Thoracic aorta (tissue), 2 donors: ENCODE results near the gene ENDOG. TPM values are rescaled to one million over a fixed set of nuclear protein-coding genes. Genes with fewer than 3 reads are reported as not detected.

Experiments
- ATAC-seq: fragments of 150-250 bp; one replicate; pipeline ENCODE4 v1.8.0; 2017; ENCODE audit warnings: low read depth; ENCODE audit not compliant: insufficient number of reproducible peaks, low FRiP score
- DNase-seq: peaks from one replicate; pipeline ENCODE4 v3.0.0-alpha.2; 2020; ENCODE audit warnings: low spot score
- H3K27ac ChIP-seq, 2 donors: fragments of 200-600 bp; sonication (generic); 1 replicate in 1 of 2; 2 replicates in 1 of 2; pipeline ENCODE4 v1.5.1; 2016; ENCODE audit warnings: mild to moderate bottlenecking in 2 of 2, moderate library complexity in 2 of 2
- H3K27me3 ChIP-seq: fragments of 200-600 bp; sonication (generic); replicated peaks from 2 replicates; pipeline ENCODE4 v1.6.0; 2016; ENCODE audit warnings: mild to moderate bottlenecking; ENCODE audit not compliant: insufficient read depth
- H3K36me3 ChIP-seq: fragments of 200-600 bp; sonication (generic); one replicate; pipeline ENCODE4 v1.5.1; 2016
- H3K4me1 ChIP-seq, 2 donors: fragments of 200-600 bp; sonication (generic); 1 replicate in 1 of 2; 2 replicates in 1 of 2; pipeline versions ENCODE4 v1.5.1 to v1.6.0; 2016; ENCODE audit warnings: low read depth in 2 of 2, mild to moderate bottlenecking in 1 of 2; ENCODE audit not compliant: control insufficient read depth in 1 of 2
- H3K4me3 ChIP-seq: fragments of 200-600 bp; sonication (generic); 2 replicates; pipeline ENCODE4 v1.5.1; 2016; ENCODE audit warnings: mild to moderate bottlenecking
- H3K9me3 ChIP-seq: fragments of 200-600 bp; sonication (generic); 2 replicates; pipeline ENCODE4 v1.5.1; 2016
- total RNA-seq, 2 donors: library from RNA; depleted of rRNA; stranded (reverse); fragments of >200 nt; gene quantifications; one replicate each; pipeline versions ENCODE4 v1.1.0 to v1.2.3, GENCODE V29; 2016
- TF ChIP-seq, protein P1 (sequence below): fragments of 200-600 bp; sonication (generic); IDR thresholded peaks from one replicate; pipeline ENCODE4 v1.5.1; 2019; ENCODE audit warnings: antibody characterized with exemption

Gene ENDOG
- total RNA-seq, 2 donors from 2014 or later = 21.2 to 26.4 TPM

DNA sequence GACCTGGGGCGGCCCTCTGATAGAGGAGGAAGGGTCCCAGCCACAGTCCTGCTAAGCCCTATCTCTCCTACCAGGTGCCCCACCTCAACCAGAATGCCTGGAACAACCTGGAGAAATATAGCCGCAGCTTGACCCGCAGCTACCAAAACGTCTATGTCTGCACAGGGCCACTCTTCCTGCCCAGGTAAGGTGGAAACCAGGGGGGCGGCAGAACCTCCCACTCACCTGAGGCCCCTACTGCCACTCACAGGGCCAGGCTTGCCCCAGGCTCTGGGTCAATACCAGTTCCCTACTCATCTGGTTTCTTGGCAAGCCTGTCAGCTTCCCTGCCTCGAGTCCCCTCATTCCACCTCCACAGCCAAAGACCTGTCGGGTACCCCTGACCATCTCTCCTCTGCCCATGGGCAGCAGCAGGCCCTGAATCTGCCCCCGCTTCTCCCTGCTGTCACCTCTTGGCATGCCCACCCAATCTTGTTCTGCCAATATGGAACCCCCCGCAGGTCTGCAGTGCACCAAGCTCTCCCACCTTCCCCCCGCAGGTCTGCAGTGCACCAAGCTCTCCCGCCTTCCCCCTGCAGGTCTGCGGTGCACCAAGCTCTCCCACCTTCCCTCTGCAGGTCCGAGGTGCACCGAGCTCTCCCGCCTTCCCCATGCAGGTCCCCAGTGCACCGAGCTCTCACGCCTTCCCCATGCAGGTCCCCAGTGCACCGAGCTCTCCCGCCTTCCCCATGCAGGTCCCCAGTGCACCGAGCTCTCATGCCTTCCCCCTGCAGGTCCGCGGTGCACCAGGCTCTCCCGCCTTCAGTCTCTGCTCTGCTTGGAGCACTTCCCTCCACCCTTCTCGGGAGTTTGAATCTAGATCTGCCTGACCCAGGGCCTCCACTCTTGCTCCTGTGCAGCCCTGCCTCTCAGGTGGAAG is 2.6 kb downstream of the ENDOG start:
- TF ChIP-seq, protein P1, sequence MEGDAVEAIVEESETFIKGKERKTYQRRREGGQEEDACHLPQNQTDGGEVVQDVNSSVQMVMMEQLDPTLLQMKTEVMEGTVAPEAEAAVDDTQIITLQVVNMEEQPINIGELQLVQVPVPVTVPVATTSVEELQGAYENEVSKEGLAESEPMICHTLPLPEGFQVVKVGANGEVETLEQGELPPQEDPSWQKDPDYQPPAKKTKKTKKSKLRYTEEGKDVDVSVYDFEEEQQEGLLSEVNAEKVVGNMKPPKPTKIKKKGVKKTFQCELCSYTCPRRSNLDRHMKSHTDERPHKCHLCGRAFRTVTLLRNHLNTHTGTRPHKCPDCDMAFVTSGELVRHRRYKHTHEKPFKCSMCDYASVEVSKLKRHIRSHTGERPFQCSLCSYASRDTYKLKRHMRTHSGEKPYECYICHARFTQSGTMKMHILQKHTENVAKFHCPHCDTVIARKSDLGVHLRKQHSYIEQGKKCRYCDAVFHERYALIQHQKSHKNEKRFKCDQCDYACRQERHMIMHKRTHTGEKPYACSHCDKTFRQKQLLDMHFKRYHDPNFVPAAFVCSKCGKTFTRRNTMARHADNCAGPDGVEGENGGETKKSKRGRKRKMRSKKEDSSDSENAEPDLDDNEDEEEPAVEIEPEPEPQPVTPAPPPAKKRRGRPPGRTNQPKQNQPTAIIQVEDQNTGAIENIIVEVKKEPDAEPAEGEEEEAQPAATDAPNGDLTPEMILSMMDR = no peak
- Histone ChIP-seq H3K27me3 (no peaks in the 10 kb centered on the region), H3K27ac (no peak overlapping the region), H3K4me1 (peaks cover 8 to 12% of the 10 kb centered on the region in 2 donors), H3K4me3 (no peak overlapping the region), H3K9me3 (no peaks in the 10 kb centered on the region), H3K36me3 (peaks cover 26% of the 10 kb centered on the region)
- ATAC-seq = no peak
- DNase-seq = no peak

DNA sequence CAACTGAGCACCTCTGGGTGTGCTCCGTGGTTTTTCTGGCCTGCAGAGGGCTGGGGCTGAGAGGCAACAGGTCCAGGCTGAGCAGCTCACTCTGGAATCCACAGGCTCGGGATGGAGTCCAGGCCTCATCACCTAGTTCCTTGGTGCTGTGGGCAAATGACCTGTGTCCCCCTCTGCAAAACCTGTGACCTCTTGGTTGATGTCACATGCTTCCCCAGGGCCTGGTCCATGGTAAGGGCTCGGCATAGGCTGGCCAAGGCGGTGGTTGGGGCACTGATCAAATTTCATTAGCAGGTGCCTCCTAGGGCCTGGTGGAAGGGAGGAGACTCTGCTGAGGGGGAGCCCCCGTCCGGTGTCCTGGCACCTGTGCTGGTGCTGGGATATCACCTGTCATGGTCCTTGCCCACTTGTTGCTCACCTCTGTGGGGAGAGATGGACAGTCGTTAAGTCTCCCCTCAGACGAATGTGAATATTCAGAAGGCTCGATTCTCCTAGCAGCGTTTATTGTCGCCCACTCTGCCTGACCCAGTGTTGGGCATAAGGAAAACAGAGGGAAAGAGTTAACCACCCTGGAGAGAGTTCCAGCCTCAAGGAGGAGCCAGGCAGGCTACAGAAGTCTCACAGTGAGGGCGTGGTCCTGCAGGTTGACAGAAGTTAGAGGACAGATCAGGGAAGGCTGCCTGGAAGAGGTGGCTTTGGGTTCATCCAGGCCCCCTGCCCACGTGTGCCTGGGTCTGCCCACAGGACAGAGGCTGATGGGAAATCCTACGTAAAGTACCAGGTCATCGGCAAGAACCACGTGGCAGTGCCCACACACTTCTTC is 3.5 kb downstream of the ENDOG start:
- Histone ChIP-seq H3K4me1 (peaks cover 8 to 12% of the 10 kb centered on the region in 2 donors), H3K36me3 (peaks cover 34% of the 10 kb centered on the region), H3K9me3 (no peaks in the 10 kb centered on the region), H3K4me3 (no peak overlapping the region), H3K27ac (no peak overlapping the region), H3K27me3 (no peaks in the 10 kb centered on the region)
- ATAC-seq = no peak
- TF ChIP-seq, protein P1 = no peak
- DNase-seq = no peak

DNA sequence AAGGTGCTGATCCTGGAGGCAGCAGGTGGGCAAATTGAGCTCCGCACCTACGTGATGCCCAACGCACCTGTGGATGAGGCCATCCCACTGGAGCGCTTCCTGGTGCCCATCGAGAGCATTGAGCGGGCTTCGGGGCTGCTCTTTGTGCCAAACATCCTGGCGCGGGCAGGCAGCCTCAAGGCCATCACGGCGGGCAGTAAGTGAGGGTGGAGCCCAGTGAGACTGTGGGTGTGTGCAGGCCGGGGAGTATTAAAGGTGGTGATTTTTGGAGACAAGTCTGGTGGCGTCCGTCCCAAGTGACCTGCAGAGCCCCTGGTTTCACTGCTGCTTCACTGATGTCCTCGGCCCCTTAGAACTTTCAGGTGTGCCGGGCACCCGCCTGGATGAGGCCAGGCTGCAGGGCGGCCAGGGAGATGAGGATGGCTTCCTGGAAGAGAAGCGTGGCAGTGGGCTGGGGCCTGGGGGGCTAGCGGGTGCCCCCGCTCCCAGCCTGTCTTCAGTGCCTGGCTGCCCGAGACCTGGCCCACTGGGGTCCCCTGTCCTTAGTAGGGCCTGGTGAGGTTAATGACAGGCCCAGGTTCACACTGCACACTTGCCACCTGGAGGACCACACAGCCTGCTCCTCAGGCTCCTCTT is 4.2 kb downstream of the ENDOG start:
- Histone ChIP-seq H3K4me3 (no peak overlapping the region), H3K27me3 (no peaks in the 10 kb centered on the region), H3K9me3 (no peaks in the 10 kb centered on the region), H3K36me3 (peaks cover 36% of the 10 kb centered on the region), H3K27ac (no peak overlapping the region), H3K4me1 (peaks cover 8 to 12% of the 10 kb centered on the region in 2 donors)
- DNase-seq (no peak), ATAC-seq (no peak)
- TF ChIP-seq, protein P1 = no peak

DNA sequence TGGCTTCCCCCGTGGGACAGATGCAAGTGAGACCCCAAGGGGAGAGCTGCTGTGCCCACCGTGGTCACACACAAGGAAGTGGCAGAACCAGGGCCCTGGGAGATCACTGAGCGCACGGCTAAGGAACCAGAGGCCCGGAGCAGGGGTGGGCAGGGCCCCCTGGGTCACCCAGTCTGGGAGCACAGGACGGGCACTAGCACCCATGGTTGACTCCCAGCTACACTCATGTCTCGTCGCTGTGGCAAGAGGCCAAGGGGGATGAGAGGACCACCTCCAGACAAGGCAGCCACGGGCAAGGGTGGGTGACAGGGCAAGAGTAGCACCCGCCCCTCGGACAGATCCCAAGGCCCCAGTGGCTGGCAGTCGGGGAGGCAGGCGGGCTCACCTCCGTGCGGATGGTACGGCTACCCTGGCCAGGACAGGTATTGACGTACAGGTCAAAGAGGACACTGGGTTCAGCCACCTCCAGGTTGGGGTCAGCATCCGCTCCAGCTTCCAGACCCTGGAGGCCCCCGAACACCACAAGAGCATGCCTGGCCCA is 5.1 kb downstream of the ENDOG start:
- Histone ChIP-seq H3K27ac (no peak overlapping the region), H3K4me3 (no peak overlapping the region), H3K9me3 (no peaks in the 10 kb centered on the region), H3K36me3 (peaks cover 36% of the 10 kb centered on the region), H3K27me3 (no peaks in the 10 kb centered on the region), H3K4me1 (peaks cover 8 to 18% of the 10 kb centered on the region in 2 donors)
- DNase-seq (no peak), ATAC-seq (no peak)
- TF ChIP-seq, protein P1 = no peak
